ENCODE results near the gene ADSS1.

Gene ADSS1

DNA sequence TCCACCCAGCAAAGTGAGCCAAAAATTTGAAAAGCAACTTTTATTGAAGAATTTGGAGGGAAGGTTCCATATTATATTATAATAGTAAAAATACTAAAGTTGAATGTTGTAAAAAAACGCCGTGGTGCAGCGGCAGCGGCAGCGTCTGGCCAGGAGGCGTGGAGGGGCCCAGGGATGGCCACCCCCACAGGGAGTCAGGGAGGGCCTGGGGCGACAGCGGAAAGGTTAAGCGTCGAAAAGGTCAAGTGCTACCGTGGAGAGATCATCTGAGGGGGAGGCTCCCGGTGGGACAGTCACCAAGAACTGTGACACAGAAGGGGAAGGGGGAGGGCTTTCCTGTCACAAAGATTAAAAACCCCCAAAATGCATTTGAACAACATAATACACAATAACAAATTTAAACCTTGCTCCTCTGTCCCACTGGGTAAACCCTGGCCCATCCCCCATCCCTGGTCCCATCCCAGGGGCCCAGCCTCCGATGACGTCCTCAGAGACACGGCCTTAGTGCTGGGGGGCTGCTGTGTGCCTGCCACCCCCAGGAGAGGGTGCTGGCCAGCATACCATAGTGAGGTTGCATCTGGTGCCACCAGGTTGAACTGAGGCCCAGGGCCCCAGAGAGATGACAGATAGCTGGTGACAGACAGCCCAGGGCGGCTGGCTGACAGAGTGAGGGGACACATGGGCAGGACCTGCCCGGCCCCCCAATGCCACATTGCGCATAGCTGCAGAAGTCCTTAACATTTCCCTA is 45.5 kb downstream of the ADSS1 start:
- no peak overlapping the region for H3K4me3 ChIP-seq (replicated peaks; ENCODE audit: low read depth, low read length)
- DNase-seq (ENCODE audit: low read depth): no peak
- TF ChIP-seq, protein P1, sequence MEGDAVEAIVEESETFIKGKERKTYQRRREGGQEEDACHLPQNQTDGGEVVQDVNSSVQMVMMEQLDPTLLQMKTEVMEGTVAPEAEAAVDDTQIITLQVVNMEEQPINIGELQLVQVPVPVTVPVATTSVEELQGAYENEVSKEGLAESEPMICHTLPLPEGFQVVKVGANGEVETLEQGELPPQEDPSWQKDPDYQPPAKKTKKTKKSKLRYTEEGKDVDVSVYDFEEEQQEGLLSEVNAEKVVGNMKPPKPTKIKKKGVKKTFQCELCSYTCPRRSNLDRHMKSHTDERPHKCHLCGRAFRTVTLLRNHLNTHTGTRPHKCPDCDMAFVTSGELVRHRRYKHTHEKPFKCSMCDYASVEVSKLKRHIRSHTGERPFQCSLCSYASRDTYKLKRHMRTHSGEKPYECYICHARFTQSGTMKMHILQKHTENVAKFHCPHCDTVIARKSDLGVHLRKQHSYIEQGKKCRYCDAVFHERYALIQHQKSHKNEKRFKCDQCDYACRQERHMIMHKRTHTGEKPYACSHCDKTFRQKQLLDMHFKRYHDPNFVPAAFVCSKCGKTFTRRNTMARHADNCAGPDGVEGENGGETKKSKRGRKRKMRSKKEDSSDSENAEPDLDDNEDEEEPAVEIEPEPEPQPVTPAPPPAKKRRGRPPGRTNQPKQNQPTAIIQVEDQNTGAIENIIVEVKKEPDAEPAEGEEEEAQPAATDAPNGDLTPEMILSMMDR (IDR thresholded peaks at IDR 0.05; ENCODE audit: low read length, missing control alignments): no peak

DNA sequence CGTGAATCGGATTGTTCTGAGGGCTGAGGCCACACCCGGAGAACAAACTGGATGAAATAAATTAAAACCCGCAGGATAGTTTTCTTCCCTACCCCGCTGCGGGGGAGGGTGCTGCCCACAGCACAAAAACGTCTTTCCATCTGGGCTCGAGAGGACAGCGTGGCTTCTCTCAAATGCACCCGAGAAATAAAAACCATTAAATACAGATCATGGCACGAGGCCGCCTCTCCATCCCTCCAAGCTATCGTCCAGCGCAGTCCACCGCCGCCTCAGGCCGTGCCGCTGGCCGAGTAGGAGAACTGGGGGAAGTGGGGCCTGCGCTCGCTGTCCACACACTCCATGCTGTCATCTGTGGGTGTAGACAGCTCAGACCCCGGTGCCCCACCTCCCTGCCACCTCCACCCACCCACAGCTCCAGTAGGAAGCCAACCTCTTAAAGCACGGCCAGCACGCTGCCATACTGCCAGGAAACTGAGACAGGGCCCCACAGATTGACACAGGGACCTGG is 46.1 kb downstream of the ADSS1 start:
- no peak for DNase-seq (ENCODE audit: low read depth)
- H3K4me3 ChIP-seq (replicated peaks; ENCODE audit: low read depth, low read length): no peak overlapping the region
- TF ChIP-seq, protein P1 (IDR thresholded peaks at IDR 0.05; ENCODE audit: low read length, missing control alignments): no peak

DNA sequence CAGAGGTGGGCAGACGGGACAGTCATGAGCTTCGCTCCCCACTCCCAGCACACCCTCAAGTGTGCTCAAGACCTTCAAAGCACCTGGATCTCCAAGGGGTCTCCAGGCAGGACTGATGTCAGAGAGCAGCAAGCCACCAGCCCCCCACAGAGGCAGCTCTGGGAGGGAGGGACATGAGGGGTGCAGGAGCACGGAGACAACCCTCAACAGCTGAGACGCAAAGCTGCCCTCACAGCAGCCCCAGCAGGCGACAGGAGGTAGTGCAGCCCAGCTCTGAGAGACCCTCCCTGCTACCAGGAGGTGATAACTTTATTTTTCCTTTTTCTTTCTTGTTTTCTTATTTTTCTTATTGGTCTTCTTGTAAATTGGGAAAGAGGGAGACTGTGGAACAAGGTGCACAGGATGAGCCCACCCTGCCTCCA is 46.8 kb downstream of the ADSS1 start:
- H3K4me3 ChIP-seq (replicated peaks; ENCODE audit: low read depth, low read length): no peak overlapping the region
- DNase-seq (ENCODE audit: low read depth): no peak
- TF ChIP-seq, protein P1 (IDR thresholded peaks at IDR 0.05; ENCODE audit: low read length, missing control alignments): peak; percentile 54

DNA sequence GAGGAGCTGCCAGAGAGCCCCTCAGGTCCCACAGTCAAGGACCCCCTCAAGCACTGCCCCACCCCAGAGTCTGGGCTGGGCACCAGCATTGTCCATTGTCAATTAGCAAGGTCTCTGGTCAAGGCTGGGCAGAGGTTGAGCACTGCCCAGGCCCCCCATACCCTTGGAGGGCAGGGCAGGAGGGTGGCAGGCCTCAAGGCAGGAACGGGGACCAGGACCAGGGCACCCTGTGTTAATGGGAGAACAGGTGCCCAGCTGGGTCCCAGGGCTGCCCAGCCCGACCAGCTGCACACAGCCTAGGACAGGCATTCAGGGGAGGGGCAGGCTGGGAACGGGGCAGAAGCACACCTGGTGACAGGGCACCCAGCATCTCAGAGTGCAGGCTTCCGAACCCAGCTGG is 47.3 kb downstream of the ADSS1 start:
- TF ChIP-seq, protein P1 (IDR thresholded peaks at IDR 0.05; ENCODE audit: low read length, missing control alignments): no peak
- no peak overlapping the region for H3K4me3 ChIP-seq (replicated peaks; ENCODE audit: low read depth, low read length)
- no peak for DNase-seq (ENCODE audit: low read depth)

DNA sequence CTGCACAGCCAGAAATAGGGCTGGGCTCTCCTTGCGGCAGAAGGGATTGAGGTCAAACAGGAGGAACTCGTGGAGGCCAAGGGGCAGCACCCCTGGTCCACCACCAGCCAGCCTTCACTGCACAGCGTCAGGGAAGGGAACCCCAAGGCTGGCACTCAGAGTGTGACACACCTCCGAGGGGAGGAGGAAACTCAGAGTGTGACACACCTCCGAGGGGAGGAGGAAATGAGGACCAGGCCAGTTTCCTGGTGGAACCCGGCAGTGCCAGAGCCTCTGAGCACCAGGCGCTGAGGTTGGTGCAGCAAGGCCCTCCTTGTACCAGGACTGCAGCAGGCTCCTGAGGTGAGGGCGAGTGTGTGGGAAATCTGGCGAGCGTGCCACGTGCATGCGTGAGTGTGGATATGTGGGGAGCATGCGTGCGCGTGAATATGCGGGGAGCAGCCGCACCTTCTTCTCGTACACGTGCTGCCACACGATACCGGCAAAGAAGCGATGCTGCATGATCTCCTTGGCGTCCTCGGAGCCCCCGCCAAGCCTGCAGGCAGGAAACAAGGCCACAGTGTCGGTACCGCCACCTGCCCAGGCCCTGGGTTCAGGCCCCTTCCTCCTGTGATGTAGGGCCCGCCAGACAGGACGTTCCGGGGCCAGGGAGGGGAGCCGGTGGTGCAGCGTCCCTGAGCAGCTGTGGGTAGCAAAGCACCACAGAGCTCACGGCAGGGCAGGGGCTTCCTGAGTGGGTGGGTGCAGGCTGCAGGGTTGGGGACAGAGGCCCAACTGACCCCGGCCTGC is 48.1 kb downstream of the ADSS1 start:
- H3K4me3 ChIP-seq (replicated peaks; ENCODE audit: low read depth, low read length): no peak overlapping the region
- no peak for DNase-seq (ENCODE audit: low read depth)
- TF ChIP-seq, protein P1 (IDR thresholded peaks at IDR 0.05; ENCODE audit: low read length, missing control alignments): no peak

DNA sequence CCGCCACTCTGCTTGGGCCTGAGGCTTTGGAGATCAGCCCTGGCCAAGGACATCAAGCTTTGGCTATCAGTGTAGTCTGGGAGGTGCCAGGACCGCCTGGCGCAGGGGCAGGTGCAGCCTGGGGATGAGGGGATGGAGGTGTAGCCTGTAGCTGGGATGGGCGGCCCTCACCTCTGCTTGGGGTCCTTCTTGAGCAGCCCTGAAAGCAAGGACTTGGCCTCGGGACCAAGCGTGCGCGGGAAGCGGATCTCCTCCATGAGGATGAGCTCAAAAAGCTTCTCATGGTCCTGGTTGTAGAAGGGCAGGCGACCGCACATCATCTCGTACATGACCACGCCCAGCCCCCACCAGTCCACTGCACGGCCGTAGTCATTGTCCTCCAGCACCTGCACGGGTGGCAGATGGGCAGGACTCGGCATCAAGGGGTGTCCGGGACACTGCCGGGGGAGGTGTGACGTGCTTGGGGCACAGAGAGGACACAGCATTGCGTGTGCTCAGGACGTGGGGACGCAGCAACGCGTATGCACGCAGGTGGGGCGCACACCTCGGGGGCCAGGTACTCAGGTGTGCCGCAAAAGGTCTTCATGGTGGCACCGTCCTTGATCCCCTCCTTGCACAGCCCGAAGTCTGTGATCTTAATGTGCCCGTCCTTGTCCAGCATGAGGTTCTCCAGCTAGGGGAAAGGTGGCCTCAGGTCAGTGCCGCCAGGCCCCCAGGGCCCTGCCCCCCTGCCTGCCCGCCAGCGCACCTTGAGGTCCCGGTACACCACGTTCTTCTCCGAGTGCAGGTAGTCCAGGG is 48.9 kb downstream of the ADSS1 start:
- no peak overlapping the region for H3K4me3 ChIP-seq (replicated peaks; ENCODE audit: low read depth, low read length)
- TF ChIP-seq, protein P1 (IDR thresholded peaks at IDR 0.05; ENCODE audit: low read length, missing control alignments): no peak
- DNase-seq (ENCODE audit: low read depth): no peak

Measured in fibroblast of pulmonary artery (primary cell).